CD4-positive, alpha-beta T cell (primary cell): ENCODE data around the gene BTG2. TPM values are rescaled to one million over a fixed set of nuclear protein-coding genes. Genes with fewer than 3 reads are reported as not detected.

Experiments used
- ATAC-seq: fragments of 200-7000 bp; cut with Tn5 transposase; one replicate; pipeline ENCODE4 v1.10.0; 2022; ENCODE audit warnings: mild to moderate bottlenecking; ENCODE audit not compliant: poor library complexity
- CTCF ChIA-PET: fragments of 350-600 bp; sonication (Branson Sonifier 250); formaldehyde crosslinking; loops from one replicate; lab custom pipeline; 2021; ENCODE audit warnings: antibody characterized with exemption, inconsistent platforms; lab: Charles Lee
- POLR2A ChIA-PET: fragments of 350-600 bp; sonication (Branson Sonifier 250); formaldehyde crosslinking; loops from one replicate; lab custom pipeline; 2021; ENCODE audit warnings: antibody characterized with exemption, inconsistent platforms; lab: Charles Lee
- DNase-seq, 14 experiments: peaks; one replicate each; pipeline ENCODE4 v3.0.0-alpha.2; 2013 to 2020; ENCODE audit warnings: mixed read lengths in 2 of 14
- H3K27ac ChIP-seq, 2 donors: one replicate each; pipeline versions ENCODE4 v1.5.1 to v1.7.0; 2013; ENCODE audit warnings: low read length in 2 of 2, low read depth in 1 of 2, mild to moderate bottlenecking in 1 of 2
- H3K27me3 ChIP-seq, 2 experiments: 1 replicate in 1 of 2; 2 replicates in 1 of 2; pipeline versions ENCODE4 v1.6.1 to v1.7.0; 2013; ENCODE audit warnings: low read length in 2 of 2, control low read depth in 1 of 2, mild to moderate bottlenecking in 1 of 2, moderate library complexity in 1 of 2; ENCODE audit not compliant: insufficient read depth in 2 of 2, control insufficient read depth in 1 of 2
- H3K36me3 ChIP-seq: one replicate; pipeline ENCODE4 v1.6.1; 2013; ENCODE audit warnings: low read length, control low read depth; ENCODE audit not compliant: insufficient read depth
- H3K4me1 ChIP-seq: one replicate; pipeline ENCODE4 v1.6.1; 2013; ENCODE audit warnings: low read length, control low read depth; ENCODE audit not compliant: insufficient read depth
- H3K4me3 ChIP-seq: one replicate; pipeline ENCODE4 v1.5.1; 2013; ENCODE audit warnings: mild to moderate bottlenecking, low read length, moderate library complexity
- H3K9me3 ChIP-seq, 2 experiments: 1 replicate in 1 of 2; 2 replicates in 1 of 2; pipeline versions ENCODE4 v1.6.1 to v1.7.0; 2013; ENCODE audit warnings: low read length in 2 of 2, mild to moderate bottlenecking in 2 of 2, control low read depth in 1 of 2, moderate library complexity in 1 of 2; ENCODE audit not compliant: control insufficient read depth in 1 of 2, insufficient read depth in 1 of 2
- H3K27ac Mint-ChIP-seq: one replicate; pipeline ENCODE4 v1.8.0; 2020; ENCODE audit warnings: mixed read lengths
- H3K27me3 Mint-ChIP-seq: one replicate; pipeline ENCODE4 v1.8.0; 2021; ENCODE audit warnings: mixed read lengths
- H3K36me3 Mint-ChIP-seq: one replicate; pipeline ENCODE4 v1.8.0; 2021; ENCODE audit warnings: low read depth, mixed read lengths
- H3K4me1 Mint-ChIP-seq: one replicate; pipeline ENCODE4 v1.8.0; 2021; ENCODE audit warnings: low read depth, mixed read lengths
- H3K4me3 Mint-ChIP-seq: one replicate; pipeline ENCODE4 v1.8.0; 2020; ENCODE audit warnings: mild to moderate bottlenecking, mixed read lengths
- H3K9me3 Mint-ChIP-seq: one replicate; pipeline ENCODE4 v1.8.0; 2020; ENCODE audit warnings: mixed read lengths
- intact Hi-C, 2 experiments: fragments of 100-400 bp; cut with DNase I in 1 of 2; cut with micrococcal nuclease in 1 of 2; formaldehyde crosslinking; loops; one replicate each; pipeline versions ENCODE4 v1.15.1 to v1.9.0; 2023 to 2025; cut with DNase I, micrococcal nuclease
- total RNA-seq, 174 experiments: library from RNA in 2 of 174; stranded (reverse) in 2 of 174; gene quantifications; one replicate each; pipeline ENCODE4 v1.2.3 and lab custom pipeline; 2021 to 2026
- TF ChIP-seq, protein P1 (sequence below): fragments of 200-600 bp; IDR thresholded peaks from one replicate; pipeline ENCODE4 v1.8.0; 2022; ENCODE audit warnings: antibody characterized with exemption, mild to moderate bottlenecking

The BTG2 gene
- total RNA-seq, 2 experiments from 2014 or later: 802 to 849 TPM

DNA sequence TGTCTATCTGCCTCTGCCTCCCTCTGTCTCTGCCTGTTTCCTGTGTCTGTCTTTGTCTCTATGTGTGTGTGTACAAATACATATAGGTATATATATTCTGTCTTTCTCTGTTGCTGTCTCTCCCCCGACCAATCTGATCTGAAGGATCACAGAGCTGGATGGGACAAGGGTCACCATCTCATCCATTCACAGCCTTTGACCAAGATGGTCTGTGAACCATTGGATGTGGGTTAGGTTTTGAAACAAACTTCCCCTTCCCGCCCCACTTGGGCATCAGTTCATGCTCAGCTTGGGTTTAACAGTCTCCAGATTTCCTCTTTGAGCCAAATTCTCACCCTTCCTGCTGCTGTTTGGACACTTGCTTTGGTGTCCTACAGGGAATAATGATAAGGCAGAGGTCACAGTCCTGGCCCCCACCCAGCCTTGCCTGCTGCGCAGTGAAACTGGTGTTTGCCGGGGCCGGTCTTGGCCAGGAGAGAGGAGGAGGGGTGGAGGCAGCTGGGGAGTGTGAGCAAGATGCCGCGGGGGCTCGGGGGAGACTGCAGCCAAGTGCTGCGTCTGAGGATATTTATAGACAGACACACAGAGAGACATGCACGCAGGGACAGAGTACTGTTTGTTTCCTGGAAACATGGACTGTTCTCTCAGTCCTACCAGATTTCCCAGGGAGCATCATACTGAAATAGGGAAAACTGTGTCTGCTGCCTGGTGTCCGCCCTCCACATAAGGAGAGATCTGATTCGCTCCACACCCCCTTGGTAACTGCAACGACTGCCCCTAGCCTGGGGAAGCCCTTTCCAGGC lies 27.0 kb upstream of the BTG2 start:
- Histone ChIP-seq H3K4me1 (peaks cover 44% of the 10 kb centered on the region), H3K4me3 (no peak overlapping the region), H3K36me3 (no peaks in the 10 kb centered on the region), H3K27me3 (no peaks in the 10 kb centered on the region), H3K9me3 (no peaks in the 10 kb centered on the region), H3K27ac (peak overlapping the region; percentile 42 to 47)
- no peaks in the 10 kb centered on the region for H3K9me3 Mint-ChIP-seq
- peak in 5 of 14 experiments; percentile 30 to 69 (median 49) for DNase-seq
- peaks cover 75% of the 10 kb centered on the region for H3K4me1 Mint-ChIP-seq
- POLR2A ChIA-PET: interaction anchor here (0.7 to 17.7 kb wide), 9 partner anchors 9 to 394 kb away, joined by 3 to 320 read pairs (median 4); partner anchors contain the start of gene BTG2
- intact Hi-C loops: loop anchor here in 1 of 2 experiments (10.0 kb wide), 1 partner anchor 517 kb away; the partner anchor contains the start of genes ZBED6 and ZC3H11A
- ATAC-seq: peak; percentile 77
- H3K4me3 Mint-ChIP-seq: peak overlapping the region; percentile 52
- TF ChIP-seq, protein P1, sequence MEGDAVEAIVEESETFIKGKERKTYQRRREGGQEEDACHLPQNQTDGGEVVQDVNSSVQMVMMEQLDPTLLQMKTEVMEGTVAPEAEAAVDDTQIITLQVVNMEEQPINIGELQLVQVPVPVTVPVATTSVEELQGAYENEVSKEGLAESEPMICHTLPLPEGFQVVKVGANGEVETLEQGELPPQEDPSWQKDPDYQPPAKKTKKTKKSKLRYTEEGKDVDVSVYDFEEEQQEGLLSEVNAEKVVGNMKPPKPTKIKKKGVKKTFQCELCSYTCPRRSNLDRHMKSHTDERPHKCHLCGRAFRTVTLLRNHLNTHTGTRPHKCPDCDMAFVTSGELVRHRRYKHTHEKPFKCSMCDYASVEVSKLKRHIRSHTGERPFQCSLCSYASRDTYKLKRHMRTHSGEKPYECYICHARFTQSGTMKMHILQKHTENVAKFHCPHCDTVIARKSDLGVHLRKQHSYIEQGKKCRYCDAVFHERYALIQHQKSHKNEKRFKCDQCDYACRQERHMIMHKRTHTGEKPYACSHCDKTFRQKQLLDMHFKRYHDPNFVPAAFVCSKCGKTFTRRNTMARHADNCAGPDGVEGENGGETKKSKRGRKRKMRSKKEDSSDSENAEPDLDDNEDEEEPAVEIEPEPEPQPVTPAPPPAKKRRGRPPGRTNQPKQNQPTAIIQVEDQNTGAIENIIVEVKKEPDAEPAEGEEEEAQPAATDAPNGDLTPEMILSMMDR: no peak
- no peaks in the 10 kb centered on the region for H3K36me3 Mint-ChIP-seq
- peak overlapping the region; percentile 87 for H3K27ac Mint-ChIP-seq
- no peaks in the 10 kb centered on the region for H3K27me3 Mint-ChIP-seq
- CTCF ChIA-PET: interaction anchor here (1.3 to 15.3 kb wide), 6 partner anchors 10 to 61 kb away, joined by 3 to 462 read pairs (median 36); no protein-coding TSS in a partner anchor

DNA sequence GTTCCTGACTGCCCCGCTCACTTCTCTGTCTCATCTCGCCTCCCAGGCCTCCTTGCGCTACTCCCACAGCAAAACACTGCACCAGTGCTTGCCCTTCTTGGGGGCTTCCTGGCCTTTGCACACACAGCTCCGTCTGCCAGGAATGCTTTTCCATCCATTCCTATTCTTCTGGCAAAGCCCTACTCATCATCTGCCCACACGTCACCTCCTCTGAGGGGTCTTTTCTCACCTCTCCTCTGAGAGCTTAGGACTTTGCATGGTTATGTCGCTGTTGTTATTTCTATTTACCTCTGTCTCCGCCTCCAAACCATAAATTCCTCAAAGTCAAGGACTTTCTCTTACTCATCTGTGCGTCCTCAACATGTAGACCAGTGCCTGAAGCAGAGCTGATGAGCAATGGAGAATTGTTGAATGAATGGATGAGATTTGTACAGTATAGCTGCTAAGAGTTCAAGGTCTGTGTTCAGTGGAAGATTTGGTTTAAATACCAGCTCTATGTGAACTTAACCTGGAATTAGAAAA lies 26.4 kb upstream of the BTG2 start:
- no peaks in the 10 kb centered on the region for H3K36me3 ChIP-seq
- Mint-ChIP-seq H3K27ac (peak overlapping the region; percentile 87), H3K36me3 (no peaks in the 10 kb centered on the region), H3K4me3 (peak overlapping the region; percentile 52), H3K27me3 (no peaks in the 10 kb centered on the region), H3K4me1 (peaks cover 68% of the 10 kb centered on the region), H3K9me3 (no peaks in the 10 kb centered on the region)
- ATAC-seq (no peak), DNase-seq (peak in 1 of 14 experiments; percentile 4)
- no peaks in the 10 kb centered on the region for H3K27me3 ChIP-seq
- TF ChIP-seq, protein P1: no peak
- H3K9me3 ChIP-seq: no peaks in the 10 kb centered on the region
- H3K4me3 ChIP-seq: no peak overlapping the region
- H3K27ac ChIP-seq: peak overlapping the region in 1 of 2 donors; percentile 16
- H3K4me1 ChIP-seq: peaks cover 37% of the 10 kb centered on the region
- intact Hi-C loops: loop anchor here in 1 of 2 experiments (10.0 kb wide), 1 partner anchor 516 kb away; the partner anchor contains the start of genes ZBED6 and ZC3H11A
- POLR2A ChIA-PET: interaction anchor here (1.5 to 17.7 kb wide), 4 partner anchors 9 to 45 kb away, joined by 3 to 320 read pairs (median 238); partner anchors contain the start of gene BTG2
- CTCF ChIA-PET: interaction anchor here (0.8 to 15.3 kb wide), 5 partner anchors 11 to 61 kb away, joined by 3 to 462 read pairs (median 12); no protein-coding TSS in a partner anchor

DNA sequence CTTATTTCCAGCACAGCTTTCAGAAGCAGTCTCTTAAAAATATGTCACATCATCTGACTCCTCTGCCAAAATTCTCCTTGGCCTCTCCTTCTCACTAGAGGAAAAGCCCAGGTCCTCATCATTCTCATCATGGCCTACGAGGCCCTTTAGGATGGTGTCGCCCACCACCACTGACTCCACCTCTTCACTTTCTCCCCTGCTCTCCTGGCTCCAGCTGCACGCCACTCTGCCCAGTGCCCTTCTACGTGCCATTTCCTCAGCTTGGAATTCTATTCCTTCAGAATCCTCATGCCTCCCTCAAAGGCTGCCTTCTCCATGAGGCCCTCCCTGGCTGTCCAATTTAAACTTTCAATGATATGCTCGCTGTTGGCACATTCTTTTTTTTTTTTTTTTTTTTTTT lies 25.3 kb upstream of the BTG2 start:
- Histone ChIP-seq H3K4me3 (no peak overlapping the region), H3K27me3 (no peaks in the 10 kb centered on the region), H3K27ac (no peak overlapping the region), H3K36me3 (no peaks in the 10 kb centered on the region), H3K9me3 (no peaks in the 10 kb centered on the region), H3K4me1 (peaks cover 33% of the 10 kb centered on the region)
- H3K36me3 Mint-ChIP-seq: no peaks in the 10 kb centered on the region
- TF ChIP-seq, protein P1: no peak
- POLR2A ChIA-PET: interaction anchor here (0.8 to 17.7 kb wide), 5 partner anchors 8 to 63 kb away, joined by 3 to 320 read pairs (median 187); partner anchors contain the start of gene BTG2
- peak overlapping the region; percentile 69 for H3K27ac Mint-ChIP-seq
- no peaks in the 10 kb centered on the region for H3K27me3 Mint-ChIP-seq
- H3K4me1 Mint-ChIP-seq: peaks cover 57% of the 10 kb centered on the region
- H3K4me3 Mint-ChIP-seq: no peak overlapping the region
- intact Hi-C loops: no loop called here
- ATAC-seq (no peak), DNase-seq (no peak)
- H3K9me3 Mint-ChIP-seq: no peaks in the 10 kb centered on the region
- CTCF ChIA-PET: interaction anchor here (0.6 to 15.3 kb wide), 5 partner anchors 10 to 130 kb away, joined by 3 to 462 read pairs (median 12); no protein-coding TSS in a partner anchor
